Activated T-helper 2 cell treated with anti-CD3 and anti-CD28 coated beads, Interferon-gamma antibody, Interleukin-2, Interleukin-4, amounts not matched to agents 10 μg/mL and 5 μg/mL and 100 μg/mL, durations not matched to agents 14 hours and 24 hours and 36 hours (primary cell): Measurements from ENCODE around the gene AFG1L. TPM values are rescaled to one million over a fixed set of nuclear protein-coding genes. Genes with fewer than 3 reads are reported as not detected.
A peak's percentile ranks its signal among the peaks of the same experiment; 100 is the strongest.
"Not testable (repeated sequence)": the region's sequence is repeated elsewhere in the genome, so short reads cannot be mapped to it uniquely, and the experiment has no call there.

Experiments used
- DNase-seq: peaks from one replicate; pipeline ENCODE4 v3.0.0; 2021; ENCODE audit warnings: low spot score
- H3K27ac Mint-ChIP-seq: one replicate; pipeline ENCODE4 v1.8.0; 2021; ENCODE audit warnings: mixed read lengths
- H3K27me3 Mint-ChIP-seq: one replicate; pipeline ENCODE4 v1.8.0; 2021; ENCODE audit warnings: low read depth, mixed read lengths
- H3K36me3 Mint-ChIP-seq: one replicate; pipeline ENCODE4 v1.8.0; 2021; ENCODE audit warnings: low read depth, mixed read lengths
- H3K4me1 Mint-ChIP-seq: one replicate; pipeline ENCODE4 v1.8.0; 2021; ENCODE audit warnings: low read depth, mixed read lengths
- H3K4me3 Mint-ChIP-seq: one replicate; pipeline ENCODE4 v1.8.0; 2021; ENCODE audit warnings: low read depth, mild to moderate bottlenecking, moderate library complexity, mixed read lengths
- H3K9me3 Mint-ChIP-seq: one replicate; pipeline ENCODE4 v1.8.0; 2021; ENCODE audit warnings: mixed read lengths
- intact Hi-C: fragments of 100-400 bp; cut with micrococcal nuclease; formaldehyde crosslinking; loops from one replicate; pipeline ENCODE4 v1.15.1; 2023
- total RNA-seq: library from RNA; stranded (reverse); gene quantifications from 2 replicates; pipeline ENCODE4 v1.2.3, GENCODE V29; 2022

Gene AFG1L
- total RNA-seq, result 4.7 and 5.5 TPM in 2 replicates

DNA sequence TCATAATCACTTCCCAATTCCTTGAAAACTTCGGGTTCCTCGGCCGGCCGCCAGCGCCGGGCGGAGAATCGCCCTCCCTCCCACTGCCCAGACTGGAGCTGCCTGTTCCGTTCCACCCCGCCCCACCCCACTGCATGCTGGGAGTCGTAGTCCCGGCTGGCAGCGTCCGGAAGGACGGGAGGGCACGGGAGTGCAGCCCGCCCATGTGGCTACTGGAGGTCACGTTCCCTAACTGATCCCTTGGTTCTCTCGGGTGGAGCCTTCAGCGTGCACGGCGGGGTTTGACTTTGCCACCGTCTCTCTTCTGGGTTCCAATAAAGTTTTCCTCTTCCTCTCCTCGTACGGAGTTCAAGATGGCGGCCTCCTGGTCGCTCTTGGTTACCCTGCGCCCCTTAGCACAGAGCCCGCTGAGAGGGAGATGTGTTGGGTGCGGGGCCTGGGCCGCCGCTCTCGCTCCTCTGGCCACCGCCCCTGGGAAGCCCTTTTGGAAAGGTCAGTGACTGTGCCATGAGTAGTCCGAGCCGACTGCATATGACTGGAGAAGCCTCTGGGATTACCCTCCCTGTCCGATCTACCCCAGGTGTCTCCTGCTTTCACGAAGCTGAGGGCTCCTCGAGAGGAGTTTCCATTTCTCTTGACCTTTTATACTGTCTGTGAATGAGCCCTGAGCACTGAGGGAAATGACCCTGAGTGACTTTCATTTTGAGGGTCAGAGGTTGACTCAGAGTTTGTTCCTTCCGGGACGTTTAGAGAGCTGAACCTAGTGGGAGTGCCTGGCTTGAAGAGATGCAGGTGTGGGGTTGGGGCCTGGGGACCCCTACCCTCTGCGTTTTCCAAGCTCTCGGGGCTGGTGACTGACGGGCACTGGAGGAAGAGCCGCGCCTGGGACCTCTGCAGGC, at the start of gene AFG1L:
Gene AFG1L (plus strand): TSS at position 328 of the 899 bp plus-strand sequence. CDS start 26 bp downstream, at position 354.
- DNase-seq, result peak; percentile 83
- peaks cover 6% of the 10 kb centered on the region for H3K36me3 Mint-ChIP-seq
- H3K27ac Mint-ChIP-seq, result peak within 1 kb of the TSS; percentile 100
- peak within 1 kb of the TSS; percentile 99 for H3K4me3 Mint-ChIP-seq
- H3K4me1 Mint-ChIP-seq, result peaks cover 23% of the 10 kb centered on the region
- intact Hi-C loops, result loop anchor here (1.0 kb wide), 1 partner anchor 34 kb away; the partner anchor contains the start of gene SNX3
- no peaks in the 10 kb centered on the region for H3K9me3 Mint-ChIP-seq
- H3K27me3 Mint-ChIP-seq, result no peaks in the 10 kb centered on the region

DNA sequence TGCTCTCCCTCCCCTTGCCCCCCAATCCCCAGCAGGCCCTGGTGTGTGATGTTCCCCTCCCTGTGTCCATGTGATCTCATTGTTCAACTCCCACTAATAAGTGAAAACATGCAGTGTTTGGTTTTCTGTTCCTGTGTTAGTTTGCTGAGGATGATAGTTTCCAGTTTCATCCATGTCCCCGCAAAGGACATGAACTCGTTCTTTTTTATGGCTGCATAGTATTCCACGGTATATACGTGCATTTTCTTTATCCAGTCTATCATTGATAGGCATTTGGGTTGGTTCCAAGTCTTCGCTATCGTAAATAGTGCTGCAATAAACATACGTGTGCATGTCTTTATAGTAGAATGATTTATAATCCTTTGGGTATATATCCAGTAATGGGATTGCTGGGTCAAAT, 49.8 kb upstream of the AFG1L start:
- DNase-seq, H3K27ac Mint-ChIP-seq, H3K27me3 Mint-ChIP-seq, H3K4me1 Mint-ChIP-seq, intact Hi-C loops, H3K4me3 Mint-ChIP-seq: not testable (repeated sequence)
- Mint-ChIP-seq H3K36me3 (peaks cover 61% of the 10 kb centered on the region), H3K9me3 (peaks cover 15% of the 10 kb centered on the region)

DNA sequence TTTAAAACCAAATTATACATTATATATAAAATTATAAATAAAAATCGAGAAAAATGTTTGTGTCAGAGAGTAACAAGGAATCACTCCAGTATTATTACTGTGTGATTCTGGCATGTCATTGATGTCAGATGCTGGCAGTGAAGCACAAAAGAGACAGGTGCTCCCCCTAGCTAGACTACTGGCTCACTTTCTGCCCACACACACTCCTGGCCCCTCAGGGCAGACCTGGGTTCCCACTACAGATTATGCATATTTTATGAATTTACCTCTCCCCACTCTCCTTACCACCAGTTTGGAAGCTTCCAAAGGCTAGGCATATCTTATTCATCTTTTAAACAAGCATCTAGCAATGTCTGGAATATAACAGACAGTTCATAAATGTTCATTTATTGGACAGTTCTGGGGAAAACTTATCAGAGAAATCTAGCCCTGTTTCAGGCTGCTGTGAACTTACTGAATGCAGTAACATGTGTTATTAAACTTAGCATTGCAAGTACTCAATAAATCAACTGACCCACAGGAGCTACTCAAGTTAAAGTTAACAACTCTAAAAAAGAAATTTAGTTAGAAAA, 46.8 kb upstream of the AFG1L start:
- no peak overlapping the region for H3K27ac Mint-ChIP-seq
- peaks cover 16% of the 10 kb centered on the region for H3K4me1 Mint-ChIP-seq
- no peaks in the 10 kb centered on the region for H3K27me3 Mint-ChIP-seq
- DNase-seq, result no peak
- no peak overlapping the region for H3K4me3 Mint-ChIP-seq
- peaks cover 50% of the 10 kb centered on the region for H3K36me3 Mint-ChIP-seq
- H3K9me3 Mint-ChIP-seq, result peaks cover 5% of the 10 kb centered on the region
- intact Hi-C loops, result no loop called here

DNA sequence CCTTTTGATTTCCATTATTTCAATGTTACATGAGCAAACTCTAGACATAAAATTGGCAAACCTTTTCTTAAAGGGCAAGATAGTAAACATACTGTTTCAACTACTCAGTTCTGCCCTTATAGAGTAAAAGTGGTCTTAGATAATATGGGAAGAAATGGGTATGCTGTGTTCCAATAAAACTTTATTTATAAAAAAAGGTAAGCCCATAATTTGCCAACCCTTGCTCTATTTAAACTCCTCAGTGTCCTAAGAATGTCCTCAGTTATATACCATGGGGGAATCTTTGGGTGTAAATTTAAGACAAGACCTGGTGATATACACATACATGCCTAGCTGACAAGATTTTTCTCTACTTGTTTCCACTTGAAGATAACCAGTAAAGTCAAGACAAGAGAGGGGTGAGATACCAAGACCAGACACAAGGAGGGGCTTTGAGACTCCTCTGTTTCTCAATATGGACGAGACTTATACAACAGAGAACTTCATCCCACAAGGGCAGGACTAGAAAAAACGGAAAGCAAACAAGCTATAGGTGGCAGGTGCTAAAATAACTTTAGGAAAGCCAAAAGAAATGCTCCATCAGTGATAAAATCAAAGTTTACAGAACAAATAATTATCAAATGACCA, 44.5 kb upstream of the AFG1L start:
- no peak overlapping the region for H3K4me3 Mint-ChIP-seq
- peaks cover 39% of the 10 kb centered on the region for H3K36me3 Mint-ChIP-seq
- H3K27ac Mint-ChIP-seq, result no peak overlapping the region
- intact Hi-C loops, result no loop called here
- H3K9me3 Mint-ChIP-seq, result peaks cover 5% of the 10 kb centered on the region
- no peak for DNase-seq
- H3K27me3 Mint-ChIP-seq, result no peaks in the 10 kb centered on the region
- peaks cover 22% of the 10 kb centered on the region for H3K4me1 Mint-ChIP-seq

DNA sequence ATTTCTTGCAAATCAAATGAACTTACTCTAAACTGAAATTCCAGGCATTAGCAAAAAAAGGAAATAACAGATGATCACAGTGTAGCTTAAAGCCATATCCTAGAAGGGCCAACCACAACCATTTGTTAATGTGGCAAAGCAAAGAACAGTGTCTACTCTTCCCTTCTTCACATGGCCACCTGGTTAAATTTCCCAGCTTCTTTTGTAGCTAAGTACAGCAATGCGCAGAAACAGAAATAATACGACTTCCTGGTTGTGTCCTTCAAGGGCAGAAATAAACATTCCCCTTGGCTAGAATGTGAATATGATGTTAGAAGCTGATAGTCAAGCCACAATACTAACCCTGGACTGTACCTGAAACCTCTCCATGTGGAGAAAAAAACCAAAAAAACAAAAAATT, 43.6 kb upstream of the AFG1L start:
- no peak for DNase-seq
- no peaks in the 10 kb centered on the region for H3K27me3 Mint-ChIP-seq
- H3K9me3 Mint-ChIP-seq, result no peaks in the 10 kb centered on the region
- no peak overlapping the region for H3K27ac Mint-ChIP-seq
- peaks cover 32% of the 10 kb centered on the region for H3K36me3 Mint-ChIP-seq
- H3K4me1 Mint-ChIP-seq, result peaks cover 22% of the 10 kb centered on the region
- intact Hi-C loops, result no loop called here
- H3K4me3 Mint-ChIP-seq, result no peak overlapping the region

DNA sequence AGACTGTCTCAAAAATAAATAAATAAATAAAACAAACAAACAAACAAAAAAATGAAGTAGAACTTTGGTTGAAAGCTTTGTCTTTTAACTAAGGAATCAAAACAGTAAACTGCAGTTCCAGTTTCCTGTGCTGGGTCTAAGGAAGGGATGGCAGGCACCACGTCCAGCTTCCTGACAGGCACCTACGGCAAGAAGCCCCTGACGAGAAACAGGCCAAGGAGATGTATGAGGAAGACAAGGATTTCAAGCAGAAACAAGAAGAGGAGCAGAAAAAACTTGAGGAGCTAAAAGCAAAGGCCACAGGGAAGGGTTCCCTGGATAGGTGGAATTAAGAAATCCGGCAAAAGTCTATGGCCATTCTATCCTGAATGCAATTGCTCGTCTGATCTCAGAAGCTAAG, 42.8 kb upstream of the AFG1L start:
- no peak for DNase-seq
- Mint-ChIP-seq H3K4me1 (peaks cover 26% of the 10 kb centered on the region), H3K4me3 (no peak overlapping the region), H3K27me3 (no peaks in the 10 kb centered on the region), H3K36me3 (peaks cover 31% of the 10 kb centered on the region), H3K9me3 (no peaks in the 10 kb centered on the region), H3K27ac (no peak overlapping the region)
- intact Hi-C loops, result no loop called here

DNA sequence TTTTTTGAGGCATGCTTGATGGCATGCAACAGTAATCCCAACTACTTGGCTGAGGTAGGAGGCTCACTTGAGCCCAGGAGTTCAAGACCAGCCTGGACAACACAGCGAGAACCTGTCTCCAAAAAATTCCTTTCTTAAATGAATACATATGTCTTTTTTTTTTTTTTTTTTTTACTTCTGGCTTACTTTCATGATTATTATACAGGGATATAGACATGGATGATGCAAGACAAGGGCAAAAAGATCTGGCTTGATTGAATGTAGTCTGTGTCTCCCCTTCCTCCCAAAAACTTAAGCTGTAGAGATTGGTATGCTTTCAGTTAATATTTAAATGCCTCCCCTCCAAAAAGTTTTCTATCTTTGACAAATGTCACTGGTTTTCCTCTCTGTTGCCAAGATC, 41.6 kb upstream of the AFG1L start:
- intact Hi-C loops, result no loop called here
- Mint-ChIP-seq H3K27me3 (no peaks in the 10 kb centered on the region), H3K36me3 (peaks cover 22% of the 10 kb centered on the region), H3K9me3 (no peaks in the 10 kb centered on the region), H3K4me1 (peaks cover 22% of the 10 kb centered on the region), H3K4me3 (no peak overlapping the region), H3K27ac (no peak overlapping the region)
- no peak for DNase-seq

DNA sequence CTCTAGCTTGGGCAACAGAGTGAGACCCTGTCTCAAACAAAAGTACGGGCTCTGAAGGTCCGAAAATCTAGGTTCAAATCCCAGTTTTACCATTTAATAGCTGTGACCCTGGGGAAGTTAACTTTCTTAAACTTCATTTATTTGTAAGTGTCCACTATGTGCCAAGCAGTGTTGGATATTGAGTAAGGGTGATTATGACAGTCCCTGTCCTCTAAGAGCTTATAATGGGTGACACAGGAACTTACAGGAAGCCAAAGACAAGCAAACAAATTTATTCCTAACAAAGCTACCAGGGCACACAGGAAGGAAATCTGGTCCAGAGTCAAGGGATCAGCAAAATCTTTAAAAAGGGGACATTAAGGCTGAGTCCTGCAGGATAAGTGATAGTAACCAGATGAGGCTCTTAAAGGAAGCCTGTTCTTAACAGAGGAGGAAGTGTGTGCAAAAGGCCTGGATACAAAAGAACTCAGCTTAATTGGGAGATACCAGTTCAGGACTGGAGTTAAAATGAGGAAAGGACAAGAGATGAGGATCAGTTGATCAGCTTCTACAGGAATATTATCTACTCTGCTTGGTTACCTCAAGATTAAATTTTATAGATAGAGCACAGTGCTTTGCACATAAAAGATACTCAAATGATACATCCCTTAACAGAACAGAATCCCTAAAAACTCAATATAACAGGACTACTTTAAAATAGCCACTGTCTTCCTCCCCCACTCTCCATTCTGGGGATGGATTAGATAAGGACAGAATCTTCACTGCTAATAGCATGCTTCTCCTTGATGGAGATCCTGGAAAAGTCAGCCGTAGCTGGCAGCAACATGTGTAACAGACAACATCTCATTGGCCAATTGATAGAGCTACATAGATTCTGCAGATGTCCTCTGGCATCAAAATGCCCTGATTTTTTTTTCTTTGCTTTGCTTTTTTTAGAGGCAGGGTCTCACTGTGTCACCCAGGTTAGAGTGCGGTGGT, 40.1 kb upstream of the AFG1L start:
- no peaks in the 10 kb centered on the region for H3K27me3 Mint-ChIP-seq
- no peak overlapping the region for H3K4me3 Mint-ChIP-seq
- H3K27ac Mint-ChIP-seq, result no peak overlapping the region
- H3K36me3 Mint-ChIP-seq, result peaks cover 26% of the 10 kb centered on the region
- peaks cover 22% of the 10 kb centered on the region for H3K4me1 Mint-ChIP-seq
- intact Hi-C loops, result no loop called here
- no peaks in the 10 kb centered on the region for H3K9me3 Mint-ChIP-seq
- DNase-seq, result no peak

DNA sequence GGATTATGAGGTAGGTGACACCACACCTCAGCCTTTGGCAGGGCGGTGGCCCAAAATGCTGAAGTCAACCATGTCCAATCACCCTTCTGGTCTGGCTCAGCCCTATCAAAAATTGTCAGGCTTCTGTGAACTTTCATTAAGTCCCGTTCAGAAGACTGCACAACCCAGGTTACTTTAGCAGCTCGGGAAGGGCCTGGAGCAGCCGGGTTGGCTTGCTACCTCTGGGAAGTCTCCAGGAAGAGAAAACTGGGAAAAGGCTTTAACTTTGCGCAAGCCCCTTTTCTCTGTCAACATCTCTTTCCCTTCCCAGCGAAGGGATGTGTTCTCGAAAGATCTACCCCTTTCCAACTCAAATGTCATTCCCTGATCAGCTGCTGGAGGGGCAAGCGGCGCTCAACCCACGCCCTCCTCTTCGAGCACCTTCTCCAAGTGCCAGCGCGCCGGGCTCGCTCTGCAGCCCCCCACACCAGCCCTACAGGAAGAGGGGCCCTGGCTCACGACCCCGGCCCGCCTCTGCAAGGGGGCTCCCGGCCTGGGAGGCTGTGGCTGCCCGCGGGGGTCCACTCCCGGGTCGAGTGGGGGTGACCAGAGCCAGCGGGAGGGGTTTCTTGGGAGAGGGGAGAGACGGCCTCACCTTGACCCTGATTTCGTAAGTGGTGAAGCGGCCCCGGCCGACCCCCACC, 34.6 kb upstream of the AFG1L start:
- peak overlapping the region; percentile 90 for H3K4me3 Mint-ChIP-seq
- peak; percentile 26 for DNase-seq
- peak overlapping the region; percentile 60 for H3K27ac Mint-ChIP-seq
- peaks cover 10% of the 10 kb centered on the region for H3K36me3 Mint-ChIP-seq
- H3K9me3 Mint-ChIP-seq, result no peaks in the 10 kb centered on the region
- peaks cover 14% of the 10 kb centered on the region for H3K4me1 Mint-ChIP-seq
- H3K27me3 Mint-ChIP-seq, result peaks cover 8% of the 10 kb centered on the region
- intact Hi-C loops, result no loop called here

DNA sequence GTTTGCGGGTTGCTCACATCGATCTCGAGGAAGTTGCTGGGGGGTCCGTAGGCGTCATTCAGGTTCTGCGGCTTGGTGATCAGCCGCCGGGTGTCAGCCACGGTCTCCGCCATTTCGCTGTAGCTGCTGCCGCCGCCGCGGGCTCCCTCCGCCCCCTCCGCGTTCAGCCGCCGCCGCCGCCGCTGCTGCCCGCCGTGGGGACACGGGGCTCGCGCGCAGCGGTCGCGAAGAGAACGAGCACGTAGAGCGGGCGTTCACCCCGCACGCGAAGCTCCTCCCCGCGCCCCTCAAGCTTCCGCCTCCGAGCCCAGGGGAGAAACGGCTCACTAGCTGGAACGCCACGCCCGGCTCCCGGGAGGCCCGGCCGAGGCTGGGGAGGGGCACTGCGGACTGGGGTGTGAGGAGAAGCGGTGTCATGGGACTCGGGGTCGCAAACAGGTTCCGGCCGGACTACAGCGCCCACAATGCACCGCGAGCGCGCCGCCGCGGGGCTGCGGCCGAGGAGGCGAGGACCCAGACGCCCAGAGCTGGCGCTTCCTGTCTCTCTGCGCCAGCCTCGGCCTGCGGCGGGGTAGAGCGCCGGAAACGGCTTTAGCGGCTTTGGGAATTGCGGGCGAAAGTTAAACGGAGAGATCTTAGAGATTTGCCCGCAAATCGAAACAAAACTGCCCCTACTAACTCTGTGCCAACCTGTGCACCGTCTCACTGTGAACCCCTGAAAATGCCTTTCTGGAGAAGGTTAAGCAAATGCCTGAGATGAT, 33.9 kb upstream of the AFG1L start, which contains the start of gene SNX3:
Gene SNX3 (minus strand): TSS at position 232 of the 761 bp plus-strand sequence. CDS start 119 bp downstream, at position 113.
- DNase-seq, result peak; percentile 90
- intact Hi-C loops, result loop anchor here (1.0 kb wide), 1 partner anchor 34 kb away; the partner anchor contains the start of gene AFG1L
- Mint-ChIP-seq H3K27me3 (peaks cover 8% of the 10 kb centered on the region), H3K27ac (peak within 1 kb of the TSS; percentile 93), H3K36me3 (peaks cover 10% of the 10 kb centered on the region), H3K4me1 (peaks cover 14% of the 10 kb centered on the region), H3K9me3 (no peaks in the 10 kb centered on the region), H3K4me3 (peak within 1 kb of the TSS; percentile 90)

DNA sequence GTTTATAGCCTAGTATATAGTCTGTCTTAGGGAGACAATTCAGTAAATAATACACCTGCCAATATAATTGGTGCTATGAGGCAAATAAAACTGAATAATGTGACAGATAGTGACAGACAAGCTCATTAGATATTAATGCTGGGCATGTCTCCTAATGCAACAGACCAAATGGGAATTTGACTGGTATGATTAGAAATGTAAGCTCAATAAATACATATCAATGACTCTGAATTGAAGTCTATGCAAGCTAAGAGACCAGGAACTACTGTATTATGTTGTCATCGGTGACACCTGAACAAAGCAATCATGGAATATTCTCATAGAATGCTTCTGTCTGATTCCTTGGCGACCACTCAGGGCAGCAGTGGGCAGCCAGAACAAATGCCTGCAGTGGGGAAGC, 31.5 kb upstream of the AFG1L start:
- Mint-ChIP-seq H3K27ac (no peak overlapping the region), H3K9me3 (no peaks in the 10 kb centered on the region), H3K4me1 (peaks cover 9% of the 10 kb centered on the region), H3K27me3 (peaks cover 10% of the 10 kb centered on the region), H3K36me3 (peaks cover 5% of the 10 kb centered on the region), H3K4me3 (no peak overlapping the region)
- DNase-seq, result no peak
- intact Hi-C loops, result no loop called here
